PFSK-1 (cell line): ENCODE results near the gene TFF2.

Source experiments
- POLR2AphosphoS5 ChIP-seq: IDR thresholded peaks from 2 replicates; pipeline ENCODE4 v1.6.1; 2012; ENCODE audit warnings: low read depth, mild to moderate bottlenecking, control low read depth, low read length, moderate library complexity
- REST ChIP-seq, 2 experiments: IDR thresholded peaks; 2 replicates each; pipeline versions ENCODE4 v1.6.1 to v1.8.0; 2011 to 2012; ENCODE audit warnings: low read depth in 2 of 2, low read length in 2 of 2, control low read depth in 1 of 2, inconsistent platforms in 1 of 2, mild to moderate bottlenecking in 1 of 2, moderate library complexity in 1 of 2; ENCODE audit not compliant: insufficient read depth in 1 of 2
- TAF1 ChIP-seq: IDR thresholded peaks from 2 replicates; pipeline ENCODE4 v1.6.1; 2012; ENCODE audit warnings: low read length, control low read depth, borderline replicate concordance; ENCODE audit not compliant: insufficient read depth

GRCh38 chr21:42366292-42367010, 15.7 kb upstream of the TFF2 start, which contains the start of gene TFF1:
- TF ChIP-seq POLR2AphosphoS5 (no peak), TAF1 (no peak), REST (IDR thresholded peaks at IDR 0.05; ENCODE audit: insufficient read depth in 1 of 2, low read depth in 2 of 2, low read length in 2 of 2) (no peak)
